GM12891 (cell line): ENCODE results near the gene RPS6KA2.

ENCODE experiments used
- PAX5 ChIP-seq: IDR thresholded peaks from 2 replicates; pipeline ENCODE4 v1.6.1; 2011; ENCODE audit warnings: low read length, moderate library complexity, mild to moderate bottlenecking; ENCODE audit not compliant: insufficient read depth, severe bottlenecking
- POLR2A ChIP-seq: IDR thresholded peaks from 2 replicates; pipeline ENCODE4 v1.6.1; 2011; ENCODE audit warnings: low read depth, low read length, control low read depth
- POLR2AphosphoS5 ChIP-seq: IDR thresholded peaks from 2 replicates; pipeline ENCODE4 v1.6.1; 2011; ENCODE audit warnings: low read depth, low read length, control low read depth
- SPI1 ChIP-seq: IDR thresholded peaks from 2 replicates; pipeline ENCODE4 v1.6.1; 2011; ENCODE audit warnings: low read depth, low read length, control low read depth
- TAF1 ChIP-seq: IDR thresholded peaks from 2 replicates; pipeline ENCODE4 v1.6.1; 2011; ENCODE audit warnings: low read depth, low read length, control low read depth

- TF ChIP-seq POLR2A (no peak), PAX5 (no peak), POLR2AphosphoS5 (no peak), TAF1 (no peak), SPI1 (no peak)
Measured at GRCh38 chr6:166493427-166494100, 133.5 kb downstream of the RPS6KA2 start.
